CD14-positive monocyte (primary cell): Measurements from ENCODE around the gene CLPSL1. TPM values are rescaled to one million over a fixed set of nuclear protein-coding genes. Genes with fewer than 3 reads are reported as not detected.

Source experiments
- DNase-seq, 3 donors: peaks; one replicate each; pipeline ENCODE4 v3.0.0-alpha.2; 2011 to 2022
- H2AFZ ChIP-seq: 2 replicates; pipeline ENCODE4 v1.6.0; 2012; ENCODE audit warnings: mild to moderate bottlenecking, low read depth, low read length, inconsistent platforms; ENCODE audit not compliant: insufficient read depth, poor library complexity, severe bottlenecking
- H3K27ac ChIP-seq, 2 donors: 1 replicate in 1 of 2; 2 replicates in 1 of 2; pipeline ENCODE4 v1.5.1; 2012 to 2013; ENCODE audit warnings: low read length in 2 of 2, control low read depth in 1 of 2, inconsistent platforms in 1 of 2, low read depth in 1 of 2, mild to moderate bottlenecking in 1 of 2
- H3K27me3 ChIP-seq, 2 donors: one replicate each; pipeline versions ENCODE4 v1.6.0 to v1.6.1; 2011 to 2013; ENCODE audit warnings: low read length in 2 of 2; ENCODE audit not compliant: control insufficient read depth in 2 of 2, insufficient read depth in 2 of 2
- H3K36me3 ChIP-seq, 2 donors: replicated peaks in 1 of 2; 1 replicate in 1 of 2; 2 replicates in 1 of 2; pipeline versions ENCODE4 v1.5.1 to v1.6.1; 2012 to 2013; ENCODE audit warnings: low read length in 2 of 2, control low read depth in 1 of 2, inconsistent platforms in 1 of 2, mild to moderate bottlenecking in 1 of 2; ENCODE audit not compliant: insufficient read depth in 2 of 2, control insufficient read depth in 1 of 2
- H3K4me1 ChIP-seq, 2 donors: 1 replicate in 1 of 2; 2 replicates in 1 of 2; pipeline versions ENCODE4 v1.5.1 to v1.6.1; 2012 to 2013; ENCODE audit warnings: low read length in 2 of 2, control low read depth in 1 of 2, inconsistent platforms in 1 of 2, mild to moderate bottlenecking in 1 of 2, moderate library complexity in 1 of 2; ENCODE audit not compliant: insufficient read depth in 2 of 2, control insufficient read depth in 1 of 2
- H3K4me2 ChIP-seq: replicated peaks from 2 replicates; pipeline ENCODE3; 2012; ENCODE audit warnings: low read length, moderate library complexity, mild to moderate bottlenecking; ENCODE audit not compliant: poor library complexity, severe bottlenecking; ENCODE audit errors: extremely low read depth
- H3K4me3 ChIP-seq, 3 experiments: fragments of 200-600 bp in 1 of 3; sonication (generic) in 1 of 3; replicated peaks in 1 of 3; 1 replicate in 2 of 3; 2 replicates in 1 of 3; pipeline ENCODE4 v1.5.1; 2011 to 2013; ENCODE audit warnings: low read length in 3 of 3, mild to moderate bottlenecking in 3 of 3, control low read depth in 2 of 3, low read depth in 2 of 3, inconsistent platforms in 1 of 3, moderate library complexity in 1 of 3
- H3K79me2 ChIP-seq: 2 replicates; pipeline ENCODE4 v1.6.0; 2012; ENCODE audit warnings: mild to moderate bottlenecking, control low read depth, inconsistent platforms, low read length, moderate library complexity; ENCODE audit not compliant: insufficient read depth
- H3K9ac ChIP-seq: 2 replicates; pipeline ENCODE4 v1.6.0; 2017; ENCODE audit warnings: low read length, mild to moderate bottlenecking; ENCODE audit not compliant: insufficient read depth, poor library complexity, severe bottlenecking
- H3K9me3 ChIP-seq, 2 donors: replicated peaks in 1 of 2; 1 replicate in 1 of 2; 2 replicates in 1 of 2; pipeline versions ENCODE4 v1.5.1 to v1.6.1; 2012 to 2013; ENCODE audit warnings: low read length in 2 of 2, control low read depth in 1 of 2; ENCODE audit not compliant: control insufficient read depth in 1 of 2, insufficient read depth in 1 of 2
- H4K20me1 ChIP-seq: 2 replicates; pipeline ENCODE4 v1.6.0; 2012; ENCODE audit warnings: mild to moderate bottlenecking, low read length, control low read depth, moderate library complexity; ENCODE audit not compliant: insufficient read depth
- H3K27ac Mint-ChIP-seq, 7 donors: one replicate each; pipeline ENCODE4 v1.8.0; 2020; ENCODE audit warnings: mild to moderate bottlenecking in 7 of 7, mixed read lengths in 7 of 7, moderate library complexity in 6 of 7, inconsistent platforms in 2 of 7
- H3K27me3 Mint-ChIP-seq, 3 donors: one replicate each; pipeline ENCODE4 v1.8.0; 2021 to 2022; ENCODE audit warnings: low read depth in 3 of 3, mild to moderate bottlenecking in 3 of 3, mixed read lengths in 3 of 3, moderate library complexity in 3 of 3, inconsistent platforms in 1 of 3
- H3K36me3 Mint-ChIP-seq, 2 donors: one replicate each; pipeline ENCODE4 v1.8.0; 2020; ENCODE audit warnings: mixed read lengths in 2 of 2, inconsistent platforms in 1 of 2, mild to moderate bottlenecking in 1 of 2
- H3K4me1 Mint-ChIP-seq: one replicate; pipeline ENCODE4 v1.8.0; 2020; ENCODE audit warnings: mild to moderate bottlenecking, mixed read lengths
- H3K4me3 Mint-ChIP-seq, 2 donors: one replicate each; pipeline ENCODE4 v1.8.0; 2020; ENCODE audit warnings: mild to moderate bottlenecking in 2 of 2, mixed read lengths in 2 of 2, moderate library complexity in 1 of 2
- H3K9me3 Mint-ChIP-seq, 7 donors: one replicate each; pipeline ENCODE4 v1.8.0; 2020 to 2022; ENCODE audit warnings: mixed read lengths in 7 of 7, mild to moderate bottlenecking in 6 of 7, moderate library complexity in 6 of 7, inconsistent platforms in 2 of 7
- WGBS: methylation state at CpG from one replicate; pipeline ENCODE4 v1.1.5; 2013; ENCODE audit warnings: missing lambda C conversion rate; ENCODE audit not compliant: insufficient coverage; 5-methylcytosine and 5-hydroxymethylcytosine counted together
- intact Hi-C, 2 donors: fragments of 100-400 bp; cut with micrococcal nuclease; formaldehyde crosslinking; loops; one replicate each; pipeline versions ENCODE4 v1.15.0 to v1.15.1; 2023
- polyA plus RNA-seq, 3 donors: library from polyadenylated mRNA; depleted of rRNA in 1 of 3; unstranded in 2 of 3; stranded (reverse) in 1 of 3; fragments of 300-500 nt in 2 of 3; fragments of >200 nt in 1 of 3; fragmentation: Illumina TruSeq in 2 of 3; gene quantifications; 1 replicate in 2 of 3; 2 replicates in 1 of 3; pipeline ENCODE4 v1.2.3, GENCODE V29; 2012 to 2021
- TF ChIP-seq, protein P1 (sequence below): fragments of 200-600 bp; IDR thresholded peaks from one replicate; pipeline ENCODE4 v1.8.0; 2022; ENCODE audit warnings: antibody characterized with exemption, mild to moderate bottlenecking

Gene CLPSL1
- polyA plus RNA-seq, 3 donors: not detected

DNA sequence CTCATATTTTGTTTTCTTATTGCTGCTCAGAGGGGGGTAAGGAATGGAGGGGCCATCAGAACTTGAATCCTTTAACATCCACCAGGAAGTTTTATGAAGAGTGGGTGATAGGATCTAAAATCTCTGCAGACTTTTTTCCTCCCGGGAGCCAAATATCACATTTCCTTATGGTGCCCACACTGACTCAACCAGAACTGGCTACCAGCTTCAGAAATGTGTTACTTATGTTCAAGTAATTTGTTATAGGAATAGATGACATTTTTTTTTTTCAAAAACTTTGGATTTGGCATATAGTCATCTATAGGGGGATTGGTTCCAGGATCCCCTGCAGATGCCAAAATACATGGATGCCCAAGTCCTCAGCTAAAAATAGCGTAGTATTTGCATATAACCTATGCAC lies 42.8 kb downstream of the CLPSL1 start:
- no peak for DNase-seq
- Mint-ChIP-seq H3K4me1 (no peaks in the 10 kb centered on the region), H3K9me3 (peaks cover 0 to 2% (median 0%) of the 10 kb centered on the region in 7 donors), H3K27me3 (peaks cover 9 to 11% (median 10%) of the 10 kb centered on the region in 3 donors), H3K36me3 (no peaks in the 10 kb centered on the region), H3K27ac (no peak overlapping the region), H3K4me3 (no peak overlapping the region)
- Histone ChIP-seq H3K27me3 (no peaks in the 10 kb centered on the region), H3K9ac (no peak overlapping the region), H3K36me3 (no peaks in the 10 kb centered on the region), H3K9me3 (no peaks in the 10 kb centered on the region), H3K79me2 (no peaks in the 10 kb centered on the region), H3K4me2 (no peak overlapping the region), H3K4me1 (no peaks in the 10 kb centered on the region), H2AFZ (no peak overlapping the region), H3K27ac (no peak overlapping the region), H3K4me3 (no peak overlapping the region), H4K20me1 (no peaks in the 10 kb centered on the region)
- TF ChIP-seq, protein P1, sequence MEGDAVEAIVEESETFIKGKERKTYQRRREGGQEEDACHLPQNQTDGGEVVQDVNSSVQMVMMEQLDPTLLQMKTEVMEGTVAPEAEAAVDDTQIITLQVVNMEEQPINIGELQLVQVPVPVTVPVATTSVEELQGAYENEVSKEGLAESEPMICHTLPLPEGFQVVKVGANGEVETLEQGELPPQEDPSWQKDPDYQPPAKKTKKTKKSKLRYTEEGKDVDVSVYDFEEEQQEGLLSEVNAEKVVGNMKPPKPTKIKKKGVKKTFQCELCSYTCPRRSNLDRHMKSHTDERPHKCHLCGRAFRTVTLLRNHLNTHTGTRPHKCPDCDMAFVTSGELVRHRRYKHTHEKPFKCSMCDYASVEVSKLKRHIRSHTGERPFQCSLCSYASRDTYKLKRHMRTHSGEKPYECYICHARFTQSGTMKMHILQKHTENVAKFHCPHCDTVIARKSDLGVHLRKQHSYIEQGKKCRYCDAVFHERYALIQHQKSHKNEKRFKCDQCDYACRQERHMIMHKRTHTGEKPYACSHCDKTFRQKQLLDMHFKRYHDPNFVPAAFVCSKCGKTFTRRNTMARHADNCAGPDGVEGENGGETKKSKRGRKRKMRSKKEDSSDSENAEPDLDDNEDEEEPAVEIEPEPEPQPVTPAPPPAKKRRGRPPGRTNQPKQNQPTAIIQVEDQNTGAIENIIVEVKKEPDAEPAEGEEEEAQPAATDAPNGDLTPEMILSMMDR: no peak
- intact Hi-C loops: no loop called here
- no CpG with 5 or more reads among the region's 2 CpGs for WGBS

DNA sequence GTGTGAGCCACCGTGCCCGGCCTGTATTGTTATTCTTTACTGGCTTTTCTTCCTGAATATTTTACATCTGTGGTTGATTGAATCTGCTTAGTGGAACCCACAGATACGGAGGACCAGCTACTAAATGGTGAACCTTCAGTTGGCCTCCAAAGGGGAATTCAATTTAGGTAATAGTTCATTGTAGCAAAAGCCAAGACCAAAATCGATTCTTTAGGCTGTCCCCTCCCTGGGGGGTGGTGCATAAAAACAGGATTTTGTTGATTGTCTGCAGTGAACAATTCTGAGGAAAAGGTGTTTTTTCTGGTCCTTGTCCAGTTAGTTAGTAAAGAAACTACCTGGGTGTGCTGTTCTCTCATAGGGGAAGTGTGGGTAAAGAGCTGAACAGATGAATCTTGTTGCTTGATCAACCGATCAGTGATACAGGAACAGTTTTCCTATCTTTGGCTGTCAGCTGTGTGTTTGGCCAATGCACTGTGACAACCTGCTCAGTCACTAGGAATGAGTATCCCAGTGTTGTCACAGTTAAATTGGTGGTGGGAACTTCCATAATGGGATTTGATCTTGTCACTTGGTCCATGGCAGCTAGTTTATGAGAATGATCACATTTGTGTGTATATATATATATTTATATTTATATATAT lies 43.9 kb downstream of the CLPSL1 start:
- H3K9me3 ChIP-seq: no peaks in the 10 kb centered on the region
- H3K36me3 ChIP-seq: no peaks in the 10 kb centered on the region
- Mint-ChIP-seq H3K4me3 (no peak overlapping the region), H3K36me3 (no peaks in the 10 kb centered on the region), H3K9me3 (peaks cover 0 to 4% (median 0%) of the 10 kb centered on the region in 7 donors), H3K4me1 (no peaks in the 10 kb centered on the region), H3K27ac (no peak overlapping the region), H3K27me3 (peaks cover 7 to 9% (median 7%) of the 10 kb centered on the region in 3 donors)
- no peak overlapping the region for H3K4me2 ChIP-seq
- no peak for DNase-seq
- intact Hi-C loops: no loop called here
- no peaks in the 10 kb centered on the region for H4K20me1 ChIP-seq
- H3K79me2 ChIP-seq: no peaks in the 10 kb centered on the region
- H2AFZ ChIP-seq: no peak overlapping the region
- 75% methylated on average over 3 of the region's 5 CpGs for WGBS
- H3K4me3 ChIP-seq: no peak overlapping the region
- H3K9ac ChIP-seq: no peak overlapping the region
- H3K27ac ChIP-seq: no peak overlapping the region
- no peaks in the 10 kb centered on the region for H3K27me3 ChIP-seq
- no peaks in the 10 kb centered on the region for H3K4me1 ChIP-seq
- TF ChIP-seq, protein P1: no peak
